Smooth muscle cell (in vitro differentiated cells): Measurements from ENCODE around the gene MAS1. TPM values are rescaled to one million over a fixed set of nuclear protein-coding genes. Genes with fewer than 3 reads are reported as not detected.
"Not testable (repeated sequence)": the region's sequence is repeated elsewhere in the genome, so short reads cannot be mapped to it uniquely, and the experiment has no call there.

Source experiments
- DNase-seq: peaks from one replicate; lab custom pipeline; 2025; ENCODE audit not compliant: unreplicated experiment; lab: John Stamatoyannopoulos, UW
- H2AFZ ChIP-seq: fragments of 200-600 bp; sonication (generic); 2 replicates; pipeline ENCODE4 v1.6.0; 2016; ENCODE audit warnings: antibody characterized with exemption, low read depth, mild to moderate bottlenecking
- H3F3A ChIP-seq: fragments of 200-600 bp; sonication (generic); 2 replicates; pipeline ENCODE4 v1.6.0; 2017; ENCODE audit warnings: antibody characterized with exemption, low read depth
- H3K27ac ChIP-seq: fragments of 200-600 bp; sonication (generic); 2 replicates; pipeline ENCODE4 v1.5.1; 2016; ENCODE audit warnings: low read depth, mild to moderate bottlenecking
- H3K27me3 ChIP-seq: fragments of 200-600 bp; sonication (generic); 2 replicates; pipeline ENCODE4 v1.6.1; 2016; ENCODE audit warnings: low read depth, mild to moderate bottlenecking
- H3K36me3 ChIP-seq: fragments of 200-600 bp; sonication (generic); 2 replicates; pipeline ENCODE4 v1.5.1; 2016; ENCODE audit warnings: low read depth
- H3K4me1 ChIP-seq: fragments of 200-600 bp; sonication (generic); 2 replicates; pipeline ENCODE4 v1.5.1; 2016; ENCODE audit warnings: low read depth
- H3K4me2 ChIP-seq: fragments of 200-600 bp; sonication (generic); 2 replicates; pipeline ENCODE4 v1.6.0; 2016; ENCODE audit warnings: mild to moderate bottlenecking
- H3K4me3 ChIP-seq: fragments of 200-600 bp; sonication (generic); 2 replicates; pipeline ENCODE4 v1.5.1; 2016; ENCODE audit warnings: mild to moderate bottlenecking
- H3K79me2 ChIP-seq: fragments of 200-600 bp; sonication (generic); 2 replicates; pipeline ENCODE4 v1.6.0; 2016; ENCODE audit warnings: low read depth, mild to moderate bottlenecking
- H3K9ac ChIP-seq: fragments of 200-600 bp; sonication (generic); 2 replicates; pipeline ENCODE4 v1.6.0; 2016; ENCODE audit warnings: low read depth
- H3K9me3 ChIP-seq: fragments of 200-600 bp; sonication (generic); replicated peaks from 2 replicates; pipeline ENCODE4 v1.5.1; 2016; ENCODE audit warnings: low read depth
- H4K20me1 ChIP-seq: fragments of 200-600 bp; sonication (generic); 2 replicates; pipeline ENCODE4 v1.6.0; 2016; ENCODE audit warnings: low read depth
- WGBS: methylation state at CpG from one replicate; pipeline ENCODE4 v1.1.7; 2016; ENCODE audit warnings: low lambda C conversion rate; 5-methylcytosine and 5-hydroxymethylcytosine counted together
- polyA plus RNA-seq: library from polyadenylated mRNA; unstranded; fragments of >200 nt; fragmentation: Nextera tagmentation; extraction: Ambion mirVana; gene quantifications from 2 replicates; pipeline ENCODE4 v1.2.1, GENCODE V29; 2016
- total RNA-seq: library from RNA; depleted of rRNA; stranded (reverse); fragments of >200 nt; gene quantifications from 2 replicates; pipeline ENCODE4 v1.2.3, GENCODE V29; 2014
- TF ChIP-seq, protein P1 (sequence below): fragments of 200-600 bp; sonication (generic); IDR thresholded peaks from 2 replicates; pipeline ENCODE4 v1.5.1; 2017; ENCODE audit warnings: borderline replicate concordance, mild to moderate bottlenecking, antibody characterized with exemption; ENCODE audit not compliant: insufficient read depth, poor library complexity, severe bottlenecking

The MAS1 gene
- total and polyA plus RNA-seq, 2 experiments from 2014 or later = not detected

DNA sequence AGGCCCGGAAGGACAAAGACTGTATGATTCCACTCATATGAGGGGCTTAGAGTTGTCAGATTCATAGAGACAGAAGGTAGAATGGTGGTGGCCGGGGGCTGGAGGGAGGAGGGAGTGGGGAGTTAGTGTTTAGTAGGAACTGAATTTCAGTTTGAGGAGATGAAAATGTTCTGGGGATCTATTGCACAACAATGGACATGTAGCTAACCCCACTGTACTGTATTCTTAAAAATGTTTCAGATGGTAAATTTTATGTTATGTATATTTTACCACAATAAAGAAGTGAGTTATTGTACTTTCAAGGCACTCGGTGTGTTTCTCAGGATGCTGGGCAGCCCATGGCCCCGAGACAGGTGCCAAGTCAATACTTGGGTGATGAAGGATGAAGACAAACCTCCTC, 25.4 kb downstream of the MAS1 start:
- H3K9ac ChIP-seq = no peak overlapping the region
- DNase-seq = no peak
- TF ChIP-seq, protein P1, sequence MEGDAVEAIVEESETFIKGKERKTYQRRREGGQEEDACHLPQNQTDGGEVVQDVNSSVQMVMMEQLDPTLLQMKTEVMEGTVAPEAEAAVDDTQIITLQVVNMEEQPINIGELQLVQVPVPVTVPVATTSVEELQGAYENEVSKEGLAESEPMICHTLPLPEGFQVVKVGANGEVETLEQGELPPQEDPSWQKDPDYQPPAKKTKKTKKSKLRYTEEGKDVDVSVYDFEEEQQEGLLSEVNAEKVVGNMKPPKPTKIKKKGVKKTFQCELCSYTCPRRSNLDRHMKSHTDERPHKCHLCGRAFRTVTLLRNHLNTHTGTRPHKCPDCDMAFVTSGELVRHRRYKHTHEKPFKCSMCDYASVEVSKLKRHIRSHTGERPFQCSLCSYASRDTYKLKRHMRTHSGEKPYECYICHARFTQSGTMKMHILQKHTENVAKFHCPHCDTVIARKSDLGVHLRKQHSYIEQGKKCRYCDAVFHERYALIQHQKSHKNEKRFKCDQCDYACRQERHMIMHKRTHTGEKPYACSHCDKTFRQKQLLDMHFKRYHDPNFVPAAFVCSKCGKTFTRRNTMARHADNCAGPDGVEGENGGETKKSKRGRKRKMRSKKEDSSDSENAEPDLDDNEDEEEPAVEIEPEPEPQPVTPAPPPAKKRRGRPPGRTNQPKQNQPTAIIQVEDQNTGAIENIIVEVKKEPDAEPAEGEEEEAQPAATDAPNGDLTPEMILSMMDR = no peak

GRCh38 chr6:159916752-159917151, 26.0 kb downstream of the MAS1 start:
- H3K27me3 ChIP-seq = peaks cover 4% of the 10 kb centered on the region
- H3K27ac ChIP-seq = no peak overlapping the region
- 89% methylated on average over 9 of the region's 9 CpGs for WGBS
- H3K9ac ChIP-seq = no peak overlapping the region
- H3K9me3 ChIP-seq = no peaks in the 10 kb centered on the region
- no peaks in the 10 kb centered on the region for H3F3A ChIP-seq
- DNase-seq = no peak
- H3K4me2 ChIP-seq = no peak overlapping the region
- H3K4me1 ChIP-seq = no peaks in the 10 kb centered on the region
- TF ChIP-seq, protein P1 = no peak
- no peaks in the 10 kb centered on the region for H3K36me3 ChIP-seq
- H4K20me1 ChIP-seq = no peaks in the 10 kb centered on the region
- H3K79me2 ChIP-seq = no peaks in the 10 kb centered on the region
- no peak overlapping the region for H2AFZ ChIP-seq
- H3K4me3 ChIP-seq = no peak overlapping the region

More for the DNA sequence above, 25.4 kb downstream of the MAS1 start:
- Histone ChIP-seq H3K4me1 (no peaks in the 10 kb centered on the region), H2AFZ (no peak overlapping the region), H4K20me1 (no peaks in the 10 kb centered on the region), H3K36me3 (no peaks in the 10 kb centered on the region), H3K27ac (no peak overlapping the region), H3F3A (no peaks in the 10 kb centered on the region), H3K4me2 (no peak overlapping the region), H3K27me3 (peaks cover 4% of the 10 kb centered on the region), H3K79me2 (no peaks in the 10 kb centered on the region), H3K4me3 (no peak overlapping the region), H3K9me3 (no peaks in the 10 kb centered on the region)
- 92% methylated on average over 4 of the region's 4 CpGs for WGBS

DNA sequence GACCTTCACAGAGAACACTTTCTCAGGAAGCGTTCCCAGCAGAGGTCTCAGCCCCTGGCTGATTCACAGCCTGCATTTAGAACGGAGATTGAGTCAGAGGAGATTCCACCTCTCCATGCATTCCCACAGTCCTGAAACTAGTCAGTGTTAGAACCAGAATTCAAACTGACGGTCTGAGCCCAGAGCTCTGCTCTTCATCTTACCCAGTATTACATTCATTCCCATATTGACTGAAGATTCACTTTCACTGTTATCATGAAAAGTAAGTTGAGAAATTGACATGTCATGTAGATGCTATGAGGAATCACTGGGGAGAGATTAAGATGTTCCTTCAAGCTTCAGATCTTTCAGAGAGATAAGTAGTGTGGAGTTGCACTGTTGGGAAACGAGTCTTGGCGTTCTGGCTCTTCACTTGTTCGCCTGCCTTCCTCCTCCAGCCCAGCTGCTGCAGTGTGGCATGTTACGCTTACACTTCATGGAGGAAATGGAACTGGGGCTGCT, 28.3 kb downstream of the MAS1 start:
- no peaks in the 10 kb centered on the region for H4K20me1 ChIP-seq
- TF ChIP-seq, protein P1 = no peak
- DNase-seq = no peak
- H3K36me3 ChIP-seq = no peaks in the 10 kb centered on the region
- H3K4me1 ChIP-seq = no peaks in the 10 kb centered on the region
- H3F3A ChIP-seq = no peaks in the 10 kb centered on the region
- H3K4me2 ChIP-seq = no peak overlapping the region
- no peak overlapping the region for H3K4me3 ChIP-seq
- no peaks in the 10 kb centered on the region for H3K9me3 ChIP-seq
- H3K27me3 ChIP-seq = no peaks in the 10 kb centered on the region
- 61% methylated on average over 7 of the region's 7 CpGs for WGBS
- no peak overlapping the region for H3K27ac ChIP-seq
- no peaks in the 10 kb centered on the region for H3K79me2 ChIP-seq
- H3K9ac ChIP-seq = no peak overlapping the region
- no peak overlapping the region for H2AFZ ChIP-seq

DNA sequence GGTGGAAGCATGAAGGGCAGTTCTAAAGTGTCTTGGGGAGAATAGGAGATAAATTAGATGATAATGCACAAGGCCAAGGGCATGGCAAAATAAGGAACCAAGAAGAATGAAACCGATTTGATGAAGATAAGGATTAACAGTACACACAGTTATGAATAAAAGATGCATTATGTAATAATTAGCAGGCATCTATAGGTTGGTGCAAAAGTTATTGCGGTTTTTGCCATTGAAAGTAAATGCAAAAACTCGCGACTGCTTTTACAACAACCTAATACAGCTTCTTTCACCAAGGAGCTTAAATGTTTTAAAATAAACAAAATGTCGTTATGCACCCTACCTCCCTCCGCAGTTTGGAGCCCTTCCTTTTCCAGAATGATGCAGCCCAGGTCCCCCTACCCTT, 29.0 kb downstream of the MAS1 start:
- TF ChIP-seq, protein P1 = no peak
- no peaks in the 10 kb centered on the region for H3K79me2 ChIP-seq
- no peaks in the 10 kb centered on the region for H3F3A ChIP-seq
- H3K36me3 ChIP-seq = no peaks in the 10 kb centered on the region
- no peak overlapping the region for H3K4me3 ChIP-seq
- H3K27me3 ChIP-seq = no peaks in the 10 kb centered on the region
- H2AFZ ChIP-seq = no peak overlapping the region
- DNase-seq = no peak
- H3K4me2 ChIP-seq = no peak overlapping the region
- no peak overlapping the region for H3K9ac ChIP-seq
- H3K9me3 ChIP-seq = no peaks in the 10 kb centered on the region
- WGBS = 94% methylated on average over 6 of the region's 6 CpGs
- no peaks in the 10 kb centered on the region for H4K20me1 ChIP-seq
- no peaks in the 10 kb centered on the region for H3K4me1 ChIP-seq
- no peak overlapping the region for H3K27ac ChIP-seq

- not testable (repeated sequence) for H3F3A ChIP-seq, H3K9me3 ChIP-seq, H3K79me2 ChIP-seq, H3K4me3 ChIP-seq, H4K20me1 ChIP-seq, H2AFZ ChIP-seq, H3K36me3 ChIP-seq, H3K27ac ChIP-seq, H3K9ac ChIP-seq, H3K27me3 ChIP-seq, H3K4me1 ChIP-seq, DNase-seq, H3K4me2 ChIP-seq
- WGBS = 64% methylated on average over 2 of the region's 2 CpGs
Observed at GRCh38 chr6:159924150-159924549, 33.4 kb downstream of the MAS1 start.
